A673 (cell line): ENCODE results near the gene SAMD14. TPM values are rescaled to one million over a fixed set of nuclear protein-coding genes. Genes with fewer than 3 reads are reported as not detected.

Source experiments
- BruUV-seq: library from RNA; stranded (reverse); fragments of 400-500 nt; replicated peaks from 2 replicates; lab custom pipeline; 2021; lab: Mats Ljungman, UMichigan
- CTCF ChIA-PET: fragments of 300-600 bp; sonication (Branson Sonifier 250); formaldehyde crosslinking; loops from one replicate; lab custom pipeline; 2022; ENCODE audit warnings: antibody characterized with exemption; lab: Charles Lee
- POLR2A ChIA-PET: fragments of 300-600 bp; sonication (Branson Sonifier 250); formaldehyde crosslinking; loops from one replicate; lab custom pipeline; 2022; ENCODE audit warnings: antibody characterized with exemption; ENCODE audit not compliant: low non-redundant PET; lab: Charles Lee
- DNase-seq: peaks from one replicate; pipeline ENCODE4 v3.0.0-alpha.2; 2015; ENCODE audit warnings: low spot score
- H3K27ac ChIP-seq: fragments of 200-600 bp; sonication (generic); 2 replicates; pipeline ENCODE4 v1.5.1; 2016; ENCODE audit warnings: mixed run types, low read depth, mild to moderate bottlenecking, mixed read lengths, antibody characterized with exemption, low read length; ENCODE audit not compliant: poor library complexity, severe bottlenecking
- H3K27me3 ChIP-seq: fragments of 200-600 bp; sonication (generic); replicated peaks from 2 replicates; pipeline ENCODE4 v1.6.1; 2017; ENCODE audit warnings: mixed run types, low read depth, mild to moderate bottlenecking, mixed read lengths, antibody characterized with exemption, low read length; ENCODE audit not compliant: insufficient read depth, poor library complexity
- H3K36me3 ChIP-seq: fragments of 200-600 bp; sonication (generic); 2 replicates; pipeline ENCODE4 v1.6.1; 2016; ENCODE audit warnings: mixed run types, mild to moderate bottlenecking, mixed read lengths, antibody characterized with exemption, low read length; ENCODE audit not compliant: insufficient read depth, poor library complexity, severe bottlenecking
- H3K4me1 ChIP-seq: fragments of 200-600 bp; sonication (generic); 2 replicates; pipeline ENCODE4 v1.6.1; 2017; ENCODE audit warnings: mixed run types, mild to moderate bottlenecking, mixed read lengths, antibody characterized with exemption, low read length; ENCODE audit not compliant: insufficient read depth, poor library complexity, severe bottlenecking
- H3K4me3 ChIP-seq: fragments of 200-600 bp; sonication (generic); 2 replicates; pipeline ENCODE4 v1.5.1; 2016; ENCODE audit warnings: low read depth, mixed run types, mild to moderate bottlenecking, mixed read lengths, low read length; ENCODE audit not compliant: poor library complexity, severe bottlenecking
- H3K9me3 ChIP-seq: fragments of 200-600 bp; sonication (generic); 2 replicates; pipeline ENCODE4 v1.6.1; 2016; ENCODE audit warnings: mixed run types, low read depth, mild to moderate bottlenecking, mixed read lengths, antibody characterized with exemption, low read length; ENCODE audit not compliant: poor library complexity, severe bottlenecking
- EZH2 ChIP-seq: fragments of 200-600 bp; sonication (generic); IDR thresholded peaks from 2 replicates; pipeline ENCODE4 v1.6.1; 2017; ENCODE audit warnings: borderline replicate concordance, low read depth, mild to moderate bottlenecking, mixed read lengths, antibody characterized with exemption, low read length; ENCODE audit not compliant: poor library complexity, severe bottlenecking
- intact Hi-C: fragments of 100-400 bp; cut with micrococcal nuclease; formaldehyde crosslinking; loops from one replicate; pipeline ENCODE4 v1.10.0; 2022; ENCODE audit not compliant: unreplicated experiment
- total RNA-seq: library from RNA; stranded (reverse); gene quantifications from 2 replicates; pipeline ENCODE4 v1.2.3, GENCODE V29; 2021
- TF ChIP-seq, protein P1 (sequence below): fragments of 300-800, 200-600 bp; sonication (generic); conservative IDR thresholded peaks from 2 replicates; pipeline ENCODE4 v1.5.1; 2017; ENCODE audit warnings: low read depth, mild to moderate bottlenecking, antibody characterized with exemption, low read length, moderate library complexity, mixed read lengths

The SAMD14 gene
- total RNA-seq, 1 experiment from 2014 or later: 45.0 TPM

GRCh38 chr17:50166518-50167181 is 36.7 kb upstream of the SAMD14 start:
- Histone ChIP-seq H3K4me1 (no peaks in the 10 kb centered on the region), H3K9me3 (no peaks in the 10 kb centered on the region), H3K4me3 (no peak overlapping the region), H3K27me3 (no peaks in the 10 kb centered on the region), H3K27ac (no peak overlapping the region), H3K36me3 (no peaks in the 10 kb centered on the region)
- DNase-seq: no peak
- intact Hi-C loops: loop anchor here (10.0 kb wide), 1 partner anchor 128 kb away; no protein-coding TSS in a partner anchor
- no peak for TF ChIP-seq EZH2
- TF ChIP-seq, protein P1, sequence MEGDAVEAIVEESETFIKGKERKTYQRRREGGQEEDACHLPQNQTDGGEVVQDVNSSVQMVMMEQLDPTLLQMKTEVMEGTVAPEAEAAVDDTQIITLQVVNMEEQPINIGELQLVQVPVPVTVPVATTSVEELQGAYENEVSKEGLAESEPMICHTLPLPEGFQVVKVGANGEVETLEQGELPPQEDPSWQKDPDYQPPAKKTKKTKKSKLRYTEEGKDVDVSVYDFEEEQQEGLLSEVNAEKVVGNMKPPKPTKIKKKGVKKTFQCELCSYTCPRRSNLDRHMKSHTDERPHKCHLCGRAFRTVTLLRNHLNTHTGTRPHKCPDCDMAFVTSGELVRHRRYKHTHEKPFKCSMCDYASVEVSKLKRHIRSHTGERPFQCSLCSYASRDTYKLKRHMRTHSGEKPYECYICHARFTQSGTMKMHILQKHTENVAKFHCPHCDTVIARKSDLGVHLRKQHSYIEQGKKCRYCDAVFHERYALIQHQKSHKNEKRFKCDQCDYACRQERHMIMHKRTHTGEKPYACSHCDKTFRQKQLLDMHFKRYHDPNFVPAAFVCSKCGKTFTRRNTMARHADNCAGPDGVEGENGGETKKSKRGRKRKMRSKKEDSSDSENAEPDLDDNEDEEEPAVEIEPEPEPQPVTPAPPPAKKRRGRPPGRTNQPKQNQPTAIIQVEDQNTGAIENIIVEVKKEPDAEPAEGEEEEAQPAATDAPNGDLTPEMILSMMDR: no peak
- ChIA-PET CTCF (no interaction called here), POLR2A (no interaction called here)
- no TSS peak for BruUV-seq

- Histone ChIP-seq H3K4me1 (peaks cover 3% of the 10 kb centered on the region), H3K27me3 (no peaks in the 10 kb centered on the region), H3K27ac (no peak within 1 kb of the TSS), H3K4me3 (no peak within 1 kb of the TSS), H3K9me3 (no peaks in the 10 kb centered on the region), H3K36me3 (no peaks in the 10 kb centered on the region)
- no peak for TF ChIP-seq EZH2
- TF ChIP-seq, protein P1: no peak
- ChIA-PET CTCF (no interaction called here), POLR2A (no interaction called here)
- no peak for DNase-seq
- no TSS peak for BruUV-seq
- intact Hi-C loops: loop anchor here (10.0 kb wide), 1 partner anchor 129 kb away; no protein-coding TSS in a partner anchor
Observed at GRCh38 chr17:50165867-50166517, 36.0 kb upstream of the SAMD14 start, which contains the start of gene SGCA. SGCA (plus strand) TSS chr17:50166005; CDS start chr17:50166041, 36 bp downstream.

GRCh38 chr17:50165466-50165865 is 35.5 kb upstream of the SAMD14 start:
- no peaks in the 10 kb centered on the region for H3K9me3 ChIP-seq
- DNase-seq: no peak
- H3K36me3 ChIP-seq: no peaks in the 10 kb centered on the region
- peaks cover 5% of the 10 kb centered on the region for H3K4me1 ChIP-seq
- H3K27me3 ChIP-seq: no peaks in the 10 kb centered on the region
- no TSS peak for BruUV-seq
- H3K27ac ChIP-seq: no peak overlapping the region
- intact Hi-C loops: loop anchor here (10.0 kb wide), 1 partner anchor 129 kb away; no protein-coding TSS in a partner anchor
- ChIA-PET POLR2A (no interaction called here), CTCF (no interaction called here)
- no peak for TF ChIP-seq EZH2
- TF ChIP-seq, protein P1: no peak
- H3K4me3 ChIP-seq: no peak overlapping the region
